HepG2 (cell line): ENCODE data around the gene NHLH2. TPM values are rescaled to one million over a fixed set of nuclear protein-coding genes. Genes with fewer than 3 reads are reported as not detected.

Source experiments
- ATAC-seq: fragments of 200-7000 bp; cut with Tn5 transposase; 3 replicates; pipeline ENCODE4 v1.9.1; 2020; ENCODE audit warnings: mild to moderate bottlenecking, moderate library complexity
- BruUV-seq: library from RNA; stranded (reverse); fragments of 400-500 nt; replicated peaks from 2 replicates; lab custom pipeline; 2021; lab: Mats Ljungman, UMichigan
- CTCF ChIA-PET: fragments of 300-600 bp; formaldehyde crosslinking; extraction: SDS; loops from one replicate; lab custom pipeline; 2021; ENCODE audit warnings: low total read pairs, inconsistent platforms, low intra/inter-chr PET ratio; lab: Yijun Ruan, JAX
- POLR2A ChIA-PET: fragments of 350-600 bp; sonication (Branson Sonifier 250); formaldehyde crosslinking; loops from one replicate; lab custom pipeline; 2020; ENCODE audit warnings: antibody characterized with exemption, inconsistent platforms; lab: Yijun Ruan, JAX
- DNase-seq: peaks from one replicate; pipeline ENCODE4 v3.0.0-alpha.2; 2015; ENCODE audit warnings: low spot score
- FAIRE-seq: peaks from 3 replicates; lab custom pipeline; 2011; peaks lifted over from hg19 to GRCh38; lab: Jason Lieb, UNC
- H2AFZ ChIP-seq: one replicate; pipeline ENCODE4 v1.6.1; 2011; ENCODE audit warnings: low read length, inconsistent platforms
- H3K27ac ChIP-seq: fragments of 300-600 bp; 3 replicates; pipeline ENCODE4 v1.8.0; 2011; ENCODE audit warnings: mixed run types, mild to moderate bottlenecking, mixed read lengths, low read length, inconsistent platforms; ENCODE audit not compliant: insufficient read depth; ENCODE audit errors: extremely low read length
- H3K27me3 ChIP-seq, 2 experiments: fragments of 200-600 bp in 1 of 2; 2 replicates in 1 of 2; 3 replicates in 1 of 2; pipeline versions ENCODE4 v1.6.0 to v1.8.0; 2011; ENCODE audit warnings: low read length in 2 of 2, mild to moderate bottlenecking in 2 of 2, moderate library complexity in 2 of 2, inconsistent platforms in 1 of 2; ENCODE audit not compliant: insufficient read depth in 2 of 2, control insufficient read depth in 1 of 2
- H3K36me3 ChIP-seq, 2 experiments: fragments of 200-600 bp in 1 of 2; replicated peaks in 1 of 2; 2 replicates in 1 of 2; 3 replicates in 1 of 2; pipeline versions ENCODE4 v1.5.1 to v1.8.0; 2011; ENCODE audit warnings: low read length in 2 of 2, inconsistent platforms in 1 of 2; ENCODE audit not compliant: insufficient read depth in 2 of 2, control insufficient read depth in 1 of 2
- H3K4me1 ChIP-seq: 2 replicates; pipeline ENCODE4 v1.5.1; 2012; ENCODE audit warnings: low read length, inconsistent platforms; ENCODE audit not compliant: insufficient read depth
- H3K4me2 ChIP-seq: 2 replicates; pipeline ENCODE4 v1.6.0; 2011; ENCODE audit warnings: low read depth, low read length, inconsistent platforms
- H3K4me3 ChIP-seq, 3 experiments: fragments of 200-600 bp in 1 of 3; sonication (generic), shearing (Covaris generic) in 1 of 3; replicated peaks in 1 of 3; 2 replicates each; pipeline ENCODE4 v1.5.1; 2011 to 2016; ENCODE audit warnings: low read length in 3 of 3, inconsistent platforms in 2 of 3, low read depth in 2 of 3, mild to moderate bottlenecking in 2 of 3, control low read depth in 1 of 3, mixed read lengths in 1 of 3; ENCODE audit not compliant: insufficient read depth in 1 of 3
- H3K79me2 ChIP-seq: one replicate; pipeline ENCODE4 v1.6.1; 2011; ENCODE audit warnings: low read length, inconsistent platforms; ENCODE audit not compliant: insufficient read depth
- H3K9ac ChIP-seq: 2 replicates; pipeline ENCODE4 v1.6.0; 2011; ENCODE audit warnings: mild to moderate bottlenecking, low read depth, low read length, inconsistent platforms; ENCODE audit not compliant: insufficient read depth
- H3K9me3 ChIP-seq: 2 replicates; pipeline ENCODE4 v1.5.1; 2012; ENCODE audit warnings: mild to moderate bottlenecking, low read length
- H4K20me1 ChIP-seq: 2 replicates; pipeline ENCODE4 v1.6.0; 2011; ENCODE audit warnings: inconsistent platforms, mild to moderate bottlenecking, low read length, moderate library complexity; ENCODE audit not compliant: insufficient read depth
- HCFC1 ChIP-seq: fragments of 150-350 bp; IDR thresholded peaks from 2 replicates; pipeline ENCODE4 v1.6.1; 2014; ENCODE audit warnings: low read depth, low read length
- PPARG ChIP-seq: conservative IDR thresholded peaks from 2 replicates; pipeline ENCODE4 v1.6.1; 2016; ENCODE audit warnings: missing biosample characterization, missing genetic modification reagents
- PRPF4 ChIP-seq: fragments of 200-400 bp; formaldehyde crosslinking; IDR thresholded peaks from 2 replicates; pipeline ENCODE4 v1.6.1; 2016; ENCODE audit warnings: low read length, low read depth; ENCODE audit not compliant: poor library complexity, severe bottlenecking
- REXO4 ChIP-seq: sonication (generic); formaldehyde crosslinking; IDR thresholded peaks from 2 replicates; pipeline ENCODE4 v1.8.0; 2022; ENCODE audit warnings: missing genetic modification reagents, mild to moderate bottlenecking, borderline replicate concordance
- SMAD3 ChIP-seq: sonication (generic); formaldehyde crosslinking; IDR thresholded peaks from 2 replicates; pipeline ENCODE4 v1.4.0; 2020; ENCODE audit warnings: missing genetic modification reagents
- ZNF296 ChIP-seq: sonication (generic); formaldehyde crosslinking; conservative IDR thresholded peaks from 2 replicates; pipeline ENCODE4 v1.5.0; 2020; ENCODE audit warnings: mild to moderate bottlenecking, missing genetic modification reagents
- ZNF331 ChIP-seq: sonication (generic); formaldehyde crosslinking; IDR thresholded peaks from 2 replicates; pipeline ENCODE4 v1.4.0; 2020; ENCODE audit warnings: missing genetic modification reagents
- ZNF446 ChIP-seq: sonication (generic); formaldehyde crosslinking; IDR thresholded peaks from 2 replicates; pipeline ENCODE4 v1.5.0; 2020; ENCODE audit warnings: mild to moderate bottlenecking, missing genetic modification reagents
- ZNF850 ChIP-seq: sonication (generic); formaldehyde crosslinking; conservative IDR thresholded peaks from 2 replicates; pipeline ENCODE4 v1.9.0; 2021; ENCODE audit warnings: mild to moderate bottlenecking, missing genetic modification reagents
- whole genome bisulfite sequencing: methylation state at CpG from one replicate; pipeline ENCODE4 v1.1.6; 2017; ENCODE audit warnings: low lambda C conversion rate; 5-methylcytosine and 5-hydroxymethylcytosine counted together
- in situ Hi-C: cut with HindIII; loops from 2 replicates; pipeline ENCODE4 v1.10.0; 2017; ENCODE audit warnings: low pct_unique_long_range_greater_than_20kb; ENCODE audit not compliant: extremely low pct_ligation_motif_present
- intact Hi-C: fragments of 100-400 bp; cut with micrococcal nuclease; formaldehyde crosslinking; loops from one replicate; pipeline ENCODE4 v1.10.0; 2022; ENCODE audit not compliant: unreplicated experiment
- polyA plus RNA-seq, 8 experiments: library from polyadenylated mRNA; depleted of rRNA in 3 of 8; stranded (reverse) in 7 of 8; unstranded in 1 of 8; fragments of >200 nt; fragmentation: Illumina TruSeq in 4 of 8; extraction: Trizol in 4 of 8; gene quantifications; 2 replicates each; pipeline versions ENCODE4 v1.2.1 to v1.2.3, GENCODE V29; 2011 to 2016; ENCODE audit warnings: low read depth in 4 of 8, missing spikeins in 1 of 8, mixed read lengths in 1 of 8; ENCODE audit not compliant: insufficient read depth in 1 of 8
- total RNA-seq, 5 experiments: library from RNA; depleted of rRNA; stranded (reverse); fragments of >200 nt; fragmentation: Illumina TruSeq; extraction: Trizol; gene quantifications; 2 replicates each; pipeline ENCODE4 v1.2.3, GENCODE V29; 2016; ENCODE audit warnings: low read depth in 1 of 5
- TF ChIP-seq, protein P1 (sequence below): IDR thresholded peaks from 2 replicates; pipeline ENCODE4 v1.6.1; 2016

Gene NHLH2
- total and polyA plus RNA-seq, 2 of the 13 experiments (the other 11 are each of a cell fraction or from before 2014, with no cell fraction given): not detected

- Histone ChIP-seq H3K9me3 (no peaks in the 10 kb centered on the region), H3K27me3 (no peaks in the 10 kb centered on the region)
- POLR2A ChIA-PET: no interaction called here
- TF ChIP-seq REXO4 (CRISPR knock-in tag) (no peak), ZNF850 (CRISPR knock-in tag) (no peak), HCFC1 (no peak), ZNF331 (CRISPR knock-in tag) (no peak), SMAD3 (CRISPR knock-in tag) (no peak), ZNF446 (no peak), PRPF4 (no peak), PPARG (no peak), ZNF296 (CRISPR knock-in tag) (no peak)
- TF ChIP-seq, protein P1, sequence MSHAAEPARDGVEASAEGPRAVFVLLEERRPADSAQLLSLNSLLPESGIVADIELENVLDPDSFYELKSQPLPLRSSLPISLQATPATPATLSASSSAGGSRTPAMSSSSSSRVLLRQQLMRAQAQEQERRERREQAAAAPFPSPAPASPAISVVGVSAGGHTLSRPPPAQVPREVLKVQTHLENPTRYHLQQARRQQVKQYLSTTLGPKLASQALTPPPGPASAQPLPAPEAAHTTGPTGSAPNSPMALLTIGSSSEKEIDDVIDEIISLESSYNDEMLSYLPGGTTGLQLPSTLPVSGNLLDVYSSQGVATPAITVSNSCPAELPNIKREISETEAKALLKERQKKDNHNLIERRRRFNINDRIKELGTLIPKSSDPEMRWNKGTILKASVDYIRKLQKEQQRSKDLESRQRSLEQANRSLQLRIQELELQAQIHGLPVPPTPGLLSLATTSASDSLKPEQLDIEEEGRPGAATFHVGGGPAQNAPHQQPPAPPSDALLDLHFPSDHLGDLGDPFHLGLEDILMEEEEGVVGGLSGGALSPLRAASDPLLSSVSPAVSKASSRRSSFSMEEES (CRISPR knock-in tag): no peak
- TF ChIP-seq, all 625 proteins: peak for 0
- CTCF ChIA-PET: no interaction called here
- no peaks in the 10 kb centered on the region for H4K20me1 ChIP-seq
- ATAC-seq (no peak), FAIRE-seq (no peak), DNase-seq (no peak)
- H3K4me1 ChIP-seq: peaks cover 7% of the 10 kb centered on the region; the same call in 1 of the 2 replicates
- H2AFZ ChIP-seq: no peak overlapping the region
- H3K79me2 ChIP-seq: no peaks in the 10 kb centered on the region
- BruUV-seq: no TSS peak
- no peaks in the 10 kb centered on the region for H3K36me3 ChIP-seq
- no peak overlapping the region for H3K27ac ChIP-seq
- no peak overlapping the region for H3K4me2 ChIP-seq
- no peak overlapping the region for H3K9ac ChIP-seq
- in situ Hi-C loops (no loop called here), intact Hi-C loops (no loop called here)
- H3K4me3 ChIP-seq: no peak overlapping the region
- WGBS: 44% methylated on average over 1 of the region's 1 CpG
These were observed 27.2 kb downstream of the NHLH2 start for GRCh38 chr1:115813727-115814126.
